Natural killer cell (primary cell): ENCODE data around the gene OSM. TPM values are rescaled to one million over a fixed set of nuclear protein-coding genes. Genes with fewer than 3 reads are reported as not detected.

Experiments
- ATAC-seq, 3 donors: fragments of 150-1000 bp in 2 of 3; fragments of 200-7000 bp in 1 of 3; cut with Tn5 transposase; 1 replicate in 1 of 3; 2 replicates in 2 of 3; pipeline ENCODE4 v1.10.0; 2021; ENCODE audit warnings: mild to moderate bottlenecking in 2 of 3, moderate library complexity in 2 of 3
- DNase-seq, 2 donors: peaks; one replicate each; pipeline versions ENCODE4 v3.0.0 to v3.0.0-alpha.2; 2013 to 2021; ENCODE audit warnings: mixed read lengths in 1 of 2
- H3K27ac ChIP-seq: one replicate; pipeline ENCODE4 v1.5.1; 2013; ENCODE audit warnings: mild to moderate bottlenecking, low read length
- H3K27me3 ChIP-seq: one replicate; pipeline ENCODE4 v1.6.1; 2013; ENCODE audit warnings: low read length; ENCODE audit not compliant: control insufficient read depth, insufficient read depth
- H3K36me3 ChIP-seq: one replicate; pipeline ENCODE4 v1.6.1; 2013; ENCODE audit warnings: low read length; ENCODE audit not compliant: control insufficient read depth, insufficient read depth
- H3K4me1 ChIP-seq: one replicate; pipeline ENCODE4 v1.6.1; 2013; ENCODE audit warnings: low read length; ENCODE audit not compliant: control insufficient read depth, insufficient read depth
- H3K4me3 ChIP-seq: one replicate; pipeline ENCODE4 v1.5.1; 2013; ENCODE audit warnings: low read length
- H3K9me3 ChIP-seq: one replicate; pipeline ENCODE4 v1.6.1; 2013; ENCODE audit warnings: low read length; ENCODE audit not compliant: control insufficient read depth, insufficient read depth
- H3K27ac Mint-ChIP-seq, 2 donors: one replicate each; pipeline ENCODE4 v1.8.0; 2022; ENCODE audit warnings: mild to moderate bottlenecking in 2 of 2, mixed read lengths in 2 of 2, moderate library complexity in 1 of 2
- H3K27me3 Mint-ChIP-seq, 2 donors: one replicate each; pipeline ENCODE4 v1.8.0; 2022; ENCODE audit warnings: low read depth in 2 of 2, mixed read lengths in 2 of 2
- H3K36me3 Mint-ChIP-seq: one replicate; pipeline ENCODE4 v1.8.0; 2022; ENCODE audit warnings: mixed read lengths
- H3K4me1 Mint-ChIP-seq, 2 donors: one replicate each; pipeline ENCODE4 v1.8.0; 2022; ENCODE audit warnings: mixed read lengths in 2 of 2
- H3K4me3 Mint-ChIP-seq: one replicate; pipeline ENCODE4 v1.8.0; 2022; ENCODE audit warnings: mild to moderate bottlenecking, moderate library complexity, mixed read lengths
- H3K9me3 Mint-ChIP-seq, 2 donors: one replicate each; pipeline ENCODE4 v1.8.0; 2022; ENCODE audit warnings: mixed read lengths in 2 of 2
- CTCF ChIP-seq: fragments of 200-600 bp; IDR thresholded peaks from one replicate; pipeline ENCODE4 v1.8.0; 2022; ENCODE audit warnings: antibody characterized with exemption
- WGBS: methylation state at CpG from one replicate; pipeline ENCODE4 v1.1.7; 2013; ENCODE audit warnings: missing lambda C conversion rate; ENCODE audit not compliant: insufficient coverage; 5-methylcytosine and 5-hydroxymethylcytosine counted together
- intact Hi-C: fragments of 100-400 bp; cut with micrococcal nuclease; formaldehyde crosslinking; loops from one replicate; pipeline ENCODE4 v1.14.2; 2022
- total RNA-seq, 4 donors: library from RNA; stranded (reverse); fragments of 120-200 nt in 1 of 4; gene quantifications; one replicate each; pipeline versions ENCODE4 v1.2.3 to v1.2.4, GENCODE V29; 2013 to 2022

Gene OSM
- total RNA-seq, 3 donors from 2014 or later (not counting 1 experiment from before 2014, with no cell fraction given), result 17.4 to 142 (median 18.1) TPM

- H3K9me3 ChIP-seq, result no peaks in the 10 kb centered on the region
- Mint-ChIP-seq H3K27me3 (no peaks in the 10 kb centered on the region), H3K9me3 (no peaks in the 10 kb centered on the region), H3K4me3 (peak overlapping the region; percentile 79), H3K4me1 (peaks cover 92 to 99% of the 10 kb centered on the region in 2 donors), H3K27ac (peak overlapping the region; percentile 87 to 95), H3K36me3 (no peaks in the 10 kb centered on the region)
- H3K27ac ChIP-seq, result peak overlapping the region; percentile 71
- 49% methylated on average over 4 of the region's 4 CpGs for WGBS
- intact Hi-C loops, result loop anchor here (2.0 to 5.0 kb wide), 2 partner anchors 14 to 45 kb away; no protein-coding TSS in a partner anchor
- no peak overlapping the region for H3K4me3 ChIP-seq
- peaks cover 2% of the 10 kb centered on the region for H3K36me3 ChIP-seq
- peaks cover 96% of the 10 kb centered on the region for H3K4me1 ChIP-seq
- no peak for TF ChIP-seq CTCF
- ATAC-seq (peak in 2 of 3 donors; percentile 35 to 48), DNase-seq (peak in 1 of 2 donors; percentile 63)
- no peaks in the 10 kb centered on the region for H3K27me3 ChIP-seq
Measured at GRCh38 chr22:30307041-30307574, 40.5 kb upstream of the OSM start.

DNA sequence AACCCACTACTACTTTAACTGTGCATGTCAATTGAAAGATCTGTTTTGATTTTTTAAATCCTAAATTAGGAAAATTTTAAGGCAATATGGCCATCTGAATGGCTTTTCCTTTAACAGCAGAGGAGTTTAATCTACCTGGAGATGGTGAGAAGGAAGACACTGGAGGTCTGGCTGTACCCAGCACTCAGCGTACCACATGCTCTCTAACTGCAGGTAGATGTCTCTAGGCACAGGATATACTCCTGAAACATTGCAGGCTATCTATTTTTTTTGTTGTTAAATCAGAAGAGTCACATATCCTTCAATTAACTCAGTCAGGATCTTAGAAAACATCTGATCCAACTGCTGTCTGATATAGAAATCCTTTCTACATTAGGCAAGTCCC is 40.0 kb upstream of the OSM start:
- TF ChIP-seq CTCF, result no peak
- H3K4me1 Mint-ChIP-seq, result peaks cover 89 to 99% of the 10 kb centered on the region in 2 donors
- H3K4me3 Mint-ChIP-seq, result peak overlapping the region; percentile 79
- Histone ChIP-seq H3K27me3 (no peaks in the 10 kb centered on the region), H3K4me1 (peaks cover 96% of the 10 kb centered on the region), H3K27ac (peak overlapping the region; percentile 71), H3K9me3 (no peaks in the 10 kb centered on the region), H3K36me3 (peaks cover 2% of the 10 kb centered on the region), H3K4me3 (peak overlapping the region; percentile 0)
- 0% methylated on average over 1 of the region's 1 CpG for WGBS
- H3K27ac Mint-ChIP-seq, result peak overlapping the region; percentile 87 to 95
- H3K36me3 Mint-ChIP-seq, result no peaks in the 10 kb centered on the region
- intact Hi-C loops, result loop anchor here (2.0 to 5.0 kb wide), 2 partner anchors 14 to 46 kb away; no protein-coding TSS in a partner anchor
- DNase-seq (peak in 1 of 2 donors; percentile 59), ATAC-seq (peak; percentile 14 to 30 (median 19))
- no peaks in the 10 kb centered on the region for H3K9me3 Mint-ChIP-seq
- H3K27me3 Mint-ChIP-seq, result no peaks in the 10 kb centered on the region

- peak in 1 of 2 donors; percentile 83 for DNase-seq
- peak overlapping the region; percentile 12 for H3K4me3 ChIP-seq
- TF ChIP-seq CTCF, result no peak
- peaks cover 89 to 99% of the 10 kb centered on the region in 2 donors for H3K4me1 Mint-ChIP-seq
- no peaks in the 10 kb centered on the region for H3K27me3 ChIP-seq
- H3K9me3 ChIP-seq, result no peaks in the 10 kb centered on the region
- H3K36me3 ChIP-seq, result peaks cover 7% of the 10 kb centered on the region
- ATAC-seq, result peak; percentile 39 to 61 (median 58)
- no peaks in the 10 kb centered on the region for H3K36me3 Mint-ChIP-seq
- H3K4me3 Mint-ChIP-seq, result peak overlapping the region; percentile 79
- H3K4me1 ChIP-seq, result peaks cover 96% of the 10 kb centered on the region
- intact Hi-C loops, result loop anchor here (2.0 to 5.0 kb wide), 2 partner anchors 15 to 46 kb away; no protein-coding TSS in a partner anchor
- no peaks in the 10 kb centered on the region for H3K9me3 Mint-ChIP-seq
- WGBS, result 19% methylated on average over 3 of the region's 3 CpGs
- no peaks in the 10 kb centered on the region for H3K27me3 Mint-ChIP-seq
- H3K27ac ChIP-seq, result peak overlapping the region; percentile 71
- H3K27ac Mint-ChIP-seq, result peak overlapping the region; percentile 87 to 95
Measured at GRCh38 chr22:30305906-30306626, 39.4 kb upstream of the OSM start.
